LNCAP (cell line): ENCODE results near the gene TMEM25.
A peak's percentile ranks its signal among the peaks of the same experiment; 100 is the strongest.

Experiments used
- CTCF ChIP-seq: fragments of 450-650 bp; IDR thresholded peaks from 2 replicates; pipeline ENCODE4 v1.5.1; 2017; ENCODE audit warnings: mild to moderate bottlenecking

Gene TMEM25

GRCh38 chr11:118511601-118512000, 19.4 kb upstream of the TMEM25 start:
- TF ChIP-seq CTCF: no peak

GRCh38 chr11:118514103-118514502, 16.9 kb upstream of the TMEM25 start:
- TF ChIP-seq CTCF: no peak

- TF ChIP-seq CTCF: no peak
These were observed 11.4 kb upstream of the TMEM25 start for GRCh38 chr11:118519549-118519948.

GRCh38 chr11:118521892-118522311, 9.1 kb upstream of the TMEM25 start:
- no peak for TF ChIP-seq CTCF

GRCh38 chr11:118522571-118523072, 8.4 kb upstream of the TMEM25 start:
- peak; percentile 67 for TF ChIP-seq CTCF

GRCh38 chr11:118524356-118524755, 6.6 kb upstream of the TMEM25 start:
- no peak for TF ChIP-seq CTCF

- TF ChIP-seq CTCF: no peak
These were observed 6.1 kb upstream of the TMEM25 start for GRCh38 chr11:118524757-118525470.
